Stimulated activated CD8-positive, alpha-beta memory T cell treated with anti-CD3 and anti-CD28 coated beads, Interleukin-7, amount 100 ng/mL, for 24 hours (primary cell): ENCODE results near the gene TRAF5.

Experiments
- DNase-seq: peaks from one replicate; pipeline ENCODE4 v3.0.0-alpha.2; 2020; ENCODE audit warnings: low read depth

The TRAF5 gene

GRCh38 chr1:211328084-211328694, 1.6 kb downstream of the TRAF5 start:
- no peak for DNase-seq

GRCh38 chr1:211328866-211329475, 2.3 kb downstream of the TRAF5 start:
- no peak for DNase-seq

- DNase-seq, result no peak
Observed at GRCh38 chr1:211329764-211330201, 3.1 kb downstream of the TRAF5 start.

GRCh38 chr1:211330282-211330936, 3.8 kb downstream of the TRAF5 start:
- DNase-seq, result no peak

GRCh38 chr1:211331011-211331709, 4.5 kb downstream of the TRAF5 start:
- no peak for DNase-seq

GRCh38 chr1:211332036-211332616, 5.5 kb downstream of the TRAF5 start:
- DNase-seq, result no peak

GRCh38 chr1:211332830-211333229, 6.2 kb downstream of the TRAF5 start:
- DNase-seq, result no peak

GRCh38 chr1:211333906-211334305, 7.3 kb downstream of the TRAF5 start:
- no peak for DNase-seq

GRCh38 chr1:211334986-211335385, 8.4 kb downstream of the TRAF5 start:
- DNase-seq, result no peak

- DNase-seq, result no peak
Observed at GRCh38 chr1:211335522-211336157, 9.0 kb downstream of the TRAF5 start.

GRCh38 chr1:211336161-211336560, 9.5 kb downstream of the TRAF5 start:
- no peak for DNase-seq

GRCh38 chr1:211336775-211337174, 10.1 kb downstream of the TRAF5 start:
- DNase-seq, result no peak

GRCh38 chr1:211337430-211338223, 11.0 kb downstream of the TRAF5 start:
- DNase-seq, result no peak

GRCh38 chr1:211338224-211338620, 11.6 kb downstream of the TRAF5 start:
- DNase-seq, result no peak

- DNase-seq, result no peak
Observed at GRCh38 chr1:211339631-211340041, 13.0 kb downstream of the TRAF5 start.

- DNase-seq, result no peak
Observed at GRCh38 chr1:211340622-211341507, 14.2 kb downstream of the TRAF5 start.

- DNase-seq, result no peak
Observed at GRCh38 chr1:211341999-211342398, 15.4 kb downstream of the TRAF5 start.

- DNase-seq, result no peak
Observed at GRCh38 chr1:211343607-211344006, 17.0 kb downstream of the TRAF5 start.

- no peak for DNase-seq
Observed at GRCh38 chr1:211344152-211344618, 17.6 kb downstream of the TRAF5 start.

GRCh38 chr1:211345719-211346118, 19.1 kb downstream of the TRAF5 start:
- no peak for DNase-seq
